OCI-LY7 (cell line): Measurements from ENCODE around the gene BIVM. TPM values are rescaled to one million over a fixed set of nuclear protein-coding genes. Genes with fewer than 3 reads are reported as not detected.

Experiments used
- BruUV-seq: library from RNA; stranded (reverse); fragments of 400-500 nt; replicated peaks from 2 replicates; lab custom pipeline; 2021; lab: Mats Ljungman, UMichigan
- CTCF ChIA-PET: fragments of 300-600 bp; sonication (Branson Sonifier 250); formaldehyde crosslinking; loops from one replicate; lab custom pipeline; 2022; ENCODE audit warnings: antibody characterized with exemption; ENCODE audit not compliant: unreplicated experiment; lab: Charles Lee
- POLR2A ChIA-PET: fragments of 300-600 bp; sonication (Branson Sonifier 250); formaldehyde crosslinking; loops from one replicate; lab custom pipeline; 2022; ENCODE audit warnings: antibody characterized with exemption; lab: Charles Lee
- DNase-seq: peaks from one replicate; pipeline ENCODE4 v3.0.0-alpha.2; 2015; ENCODE audit warnings: low spot score
- H2AFZ ChIP-seq: fragments of 200-600 bp; sonication (generic), shearing (Covaris generic); 2 replicates; pipeline ENCODE4 v1.6.1; 2014; ENCODE audit warnings: mild to moderate bottlenecking, antibody characterized with exemption, low read length, moderate library complexity
- H3K27ac ChIP-seq: fragments of 200-600 bp; sonication (generic); 2 replicates; pipeline ENCODE4 v1.5.1; 2014; ENCODE audit warnings: mixed run types, low read depth, mild to moderate bottlenecking, moderate library complexity, low read length, inconsistent platforms; ENCODE audit not compliant: poor library complexity, severe bottlenecking
- H3K36me3 ChIP-seq: fragments of 200-600 bp; sonication (generic); 2 replicates; pipeline ENCODE4 v1.6.1; 2014; ENCODE audit warnings: mild to moderate bottlenecking, antibody characterized with exemption, low read length, moderate library complexity, mixed read lengths; ENCODE audit not compliant: insufficient read depth
- H3K4me1 ChIP-seq: fragments of 200-600 bp; sonication (generic); 2 replicates; pipeline ENCODE4 v1.5.1; 2014; ENCODE audit warnings: mild to moderate bottlenecking, low read length; ENCODE audit not compliant: insufficient read depth, poor library complexity, severe bottlenecking
- H3K4me2 ChIP-seq: fragments of 200-600 bp; sonication (generic); 2 replicates; pipeline ENCODE4 v1.6.1; 2014; ENCODE audit warnings: mild to moderate bottlenecking, low read length
- H3K4me3 ChIP-seq: fragments of 200-600 bp; sonication (generic); 2 replicates; pipeline ENCODE4 v1.5.1; 2014; ENCODE audit warnings: mild to moderate bottlenecking, low read depth, low read length; ENCODE audit not compliant: poor library complexity, severe bottlenecking
- H3K79me2 ChIP-seq: fragments of 200-600 bp; sonication (generic); 2 replicates; pipeline ENCODE4 v1.6.1; 2016; ENCODE audit warnings: low read depth, mild to moderate bottlenecking, low read length, moderate library complexity, mixed read lengths; ENCODE audit not compliant: insufficient read depth
- H3K9me2 ChIP-seq: fragments of 200-600 bp; sonication (generic); 2 replicates; pipeline ENCODE4 v1.6.1; 2016; ENCODE audit warnings: mild to moderate bottlenecking, low read length, mixed read lengths; ENCODE audit not compliant: insufficient read depth
- H3K9me3 ChIP-seq: fragments of 200-600 bp; sonication (generic); 2 replicates; pipeline ENCODE4 v1.6.1; 2014; ENCODE audit warnings: mild to moderate bottlenecking, mixed run types, low read length, mixed read lengths
- H4K20me1 ChIP-seq: fragments of 200-600 bp; sonication (generic); 2 replicates; pipeline ENCODE4 v1.6.1; 2014; ENCODE audit warnings: mild to moderate bottlenecking, antibody characterized with exemption, low read length, moderate library complexity, mixed read lengths; ENCODE audit not compliant: insufficient read depth
- EZH2phosphoT487 ChIP-seq: fragments of 200-600 bp; sonication (generic); IDR thresholded peaks from 2 replicates; pipeline ENCODE4 v1.6.1; 2018; ENCODE audit warnings: low read depth, borderline replicate concordance, mild to moderate bottlenecking, mixed run types, antibody characterized with exemption, low read length, moderate library complexity, mixed read lengths
- intact Hi-C: fragments of 100-400 bp; cut with micrococcal nuclease; formaldehyde crosslinking; loops from one replicate; pipeline ENCODE4 v1.10.0; 2022; ENCODE audit not compliant: unreplicated experiment
- total RNA-seq, 2 experiments: library from RNA; depleted of rRNA in 1 of 2; stranded (reverse); fragments of >200 nt in 1 of 2; shearing (Covaris generic) in 1 of 2; gene quantifications; 2 replicates each; pipeline ENCODE4 v1.2.3, GENCODE V29; 2014 to 2022
- TF ChIP-seq, protein P1 (sequence below): fragments of 200-600 bp; sonication (generic); conservative IDR thresholded peaks from 2 replicates; pipeline ENCODE4 v1.5.1; 2014; ENCODE audit warnings: mild to moderate bottlenecking, antibody characterized with exemption, low read length, moderate library complexity, mixed read lengths

Gene BIVM
- total RNA-seq, 2 experiments from 2014 or later: not detected

DNA sequence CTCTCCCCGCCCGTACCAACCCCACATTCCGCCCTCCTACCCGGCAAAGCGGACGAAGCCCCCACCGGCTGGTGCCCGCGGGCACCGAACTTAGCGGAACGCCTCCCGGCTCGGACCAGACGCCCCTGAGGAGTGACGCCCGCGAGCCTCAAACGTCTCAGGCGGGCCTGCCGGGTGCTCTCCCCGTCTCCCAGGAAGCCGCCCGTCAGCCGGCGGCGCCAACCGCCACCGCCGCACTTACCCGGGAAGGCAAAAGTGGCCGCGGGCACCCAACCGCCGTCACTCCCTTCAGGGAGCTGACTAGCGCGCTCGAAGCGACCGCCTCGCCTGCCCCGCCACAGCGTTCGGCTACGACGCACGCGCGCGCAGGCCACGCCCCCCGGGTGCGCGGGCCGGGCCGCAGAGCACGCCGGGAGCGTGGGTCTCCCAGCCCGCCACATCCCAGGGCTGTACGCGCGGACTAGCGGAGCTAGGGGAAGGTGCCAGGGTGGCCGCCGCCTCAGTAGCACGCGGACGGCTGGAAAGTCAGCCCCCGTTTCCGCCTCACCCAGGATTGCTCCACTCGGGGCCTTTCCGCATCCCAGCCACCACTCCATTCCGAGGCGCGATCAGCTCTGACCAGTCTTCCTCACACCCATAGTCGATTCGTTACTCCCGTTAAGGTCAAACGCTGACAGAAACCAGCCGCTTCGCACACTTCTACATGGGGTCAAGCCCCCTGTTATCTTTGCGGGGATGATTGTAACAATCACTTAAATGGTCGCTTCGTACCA is 25.3 kb upstream of the BIVM start, which contains the start of gene TEX30:
TEX30 (minus strand) TSS at position 346 of the 773 bp plus-strand sequence. CDS start 3,760 bp downstream, outside the sequence.
- DNase-seq: peak; percentile 78
- H3K27ac ChIP-seq: no peak within 1 kb of the TSS
- no peaks in the 10 kb centered on the region for H4K20me1 ChIP-seq
- H3K4me1 ChIP-seq: peaks cover 6% of the 10 kb centered on the region
- H3K36me3 ChIP-seq: no peaks in the 10 kb centered on the region
- H3K9me3 ChIP-seq: no peaks in the 10 kb centered on the region
- ChIA-PET CTCF (interaction anchor here (0.7 kb wide), 1 partner anchor 12 kb away, joined by 3 read pairs; no protein-coding TSS in a partner anchor), POLR2A (interaction anchor here (0.6 kb wide), 1 partner anchor 17 kb away, joined by 6 read pairs; no protein-coding TSS in a partner anchor)
- H3K9me2 ChIP-seq: no peaks in the 10 kb centered on the region
- peak within 1 kb of the TSS; percentile 88 for H3K4me2 ChIP-seq
- BruUV-seq: no TSS peak
- H3K79me2 ChIP-seq: no peaks in the 10 kb centered on the region
- peak within 1 kb of the TSS; percentile 96 for H2AFZ ChIP-seq
- no peak for TF ChIP-seq EZH2phosphoT487
- TF ChIP-seq, protein P1, sequence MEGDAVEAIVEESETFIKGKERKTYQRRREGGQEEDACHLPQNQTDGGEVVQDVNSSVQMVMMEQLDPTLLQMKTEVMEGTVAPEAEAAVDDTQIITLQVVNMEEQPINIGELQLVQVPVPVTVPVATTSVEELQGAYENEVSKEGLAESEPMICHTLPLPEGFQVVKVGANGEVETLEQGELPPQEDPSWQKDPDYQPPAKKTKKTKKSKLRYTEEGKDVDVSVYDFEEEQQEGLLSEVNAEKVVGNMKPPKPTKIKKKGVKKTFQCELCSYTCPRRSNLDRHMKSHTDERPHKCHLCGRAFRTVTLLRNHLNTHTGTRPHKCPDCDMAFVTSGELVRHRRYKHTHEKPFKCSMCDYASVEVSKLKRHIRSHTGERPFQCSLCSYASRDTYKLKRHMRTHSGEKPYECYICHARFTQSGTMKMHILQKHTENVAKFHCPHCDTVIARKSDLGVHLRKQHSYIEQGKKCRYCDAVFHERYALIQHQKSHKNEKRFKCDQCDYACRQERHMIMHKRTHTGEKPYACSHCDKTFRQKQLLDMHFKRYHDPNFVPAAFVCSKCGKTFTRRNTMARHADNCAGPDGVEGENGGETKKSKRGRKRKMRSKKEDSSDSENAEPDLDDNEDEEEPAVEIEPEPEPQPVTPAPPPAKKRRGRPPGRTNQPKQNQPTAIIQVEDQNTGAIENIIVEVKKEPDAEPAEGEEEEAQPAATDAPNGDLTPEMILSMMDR: no peak
- peak within 1 kb of the TSS; percentile 78 for H3K4me3 ChIP-seq
- intact Hi-C loops: loop anchor here (5.0 kb wide), 1 partner anchor 74 kb away; the partner anchor contains the start of gene ERCC5

DNA sequence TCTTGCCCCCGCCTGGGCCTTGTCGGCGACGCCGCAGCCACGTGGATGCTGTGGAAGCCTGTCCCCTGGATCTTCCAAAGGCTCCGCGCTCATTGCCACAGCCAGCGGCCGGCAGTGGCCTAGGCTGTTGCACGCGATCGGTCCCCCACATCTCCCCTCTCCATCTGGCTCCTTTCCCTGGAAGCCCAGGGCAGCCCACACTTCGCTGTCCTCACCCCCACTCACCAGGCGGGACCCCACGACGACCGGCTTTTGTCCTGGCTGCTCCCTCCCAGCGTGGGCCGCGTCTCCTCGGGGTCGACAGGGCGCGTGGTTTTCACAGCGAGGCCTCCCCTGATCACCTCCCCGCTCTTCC is 24.7 kb upstream of the BIVM start:
- Histone ChIP-seq H3K36me3 (no peaks in the 10 kb centered on the region), H3K9me3 (no peaks in the 10 kb centered on the region), H3K9me2 (no peaks in the 10 kb centered on the region), H3K79me2 (no peaks in the 10 kb centered on the region), H4K20me1 (no peaks in the 10 kb centered on the region), H3K4me3 (peak overlapping the region; percentile 78), H2AFZ (peak overlapping the region; percentile 96), H3K4me1 (peaks cover 6% of the 10 kb centered on the region), H3K27ac (no peak overlapping the region), H3K4me2 (peak overlapping the region; percentile 88)
- POLR2A ChIA-PET: interaction anchor here (0.6 kb wide), 1 partner anchor 18 kb away, joined by 6 read pairs; no protein-coding TSS in a partner anchor
- no TSS peak for BruUV-seq
- TF ChIP-seq, protein P1: no peak
- no peak for TF ChIP-seq EZH2phosphoT487
- intact Hi-C loops: loop anchor here (5.0 kb wide), 1 partner anchor 73 kb away; the partner anchor contains the start of gene ERCC5
- CTCF ChIA-PET: interaction anchor here (0.7 kb wide), 1 partner anchor 12 kb away, joined by 3 read pairs; no protein-coding TSS in a partner anchor
- DNase-seq: no peak
